Measurements from ENCODE around the gene OCA2.

Gene OCA2

GRCh38 chr15:27813139-27813538 is 286.0 kb downstream of the OCA2 start:
- no peak for TF ChIP-seq CTCF (IDR thresholded peaks at IDR 0.05; ENCODE audit: low read depth, low read length, missing control alignments)
- DNase-seq (ENCODE audit: extremely low read depth, low read depth): no peak
- no peak overlapping the region for H3K4me3 ChIP-seq (replicated peaks; ENCODE audit: low read depth, low read length)

- no peak for TF ChIP-seq CTCF (IDR thresholded peaks at IDR 0.05; ENCODE audit: low read depth, low read length, missing control alignments)
- DNase-seq (ENCODE audit: extremely low read depth, low read depth): no peak
- no peak overlapping the region for H3K4me3 ChIP-seq (replicated peaks; ENCODE audit: low read depth, low read length)
Measured at GRCh38 chr15:27808182-27808581, 290.9 kb downstream of the OCA2 start.

GRCh38 chr15:27807335-27807734 is 291.8 kb downstream of the OCA2 start:
- DNase-seq (ENCODE audit: extremely low read depth, low read depth): no peak
- TF ChIP-seq CTCF (IDR thresholded peaks at IDR 0.05; ENCODE audit: low read depth, low read length, missing control alignments): no peak

GRCh38 chr15:27806396-27806795 is 292.7 kb downstream of the OCA2 start:
- no peak for TF ChIP-seq CTCF (IDR thresholded peaks at IDR 0.05; ENCODE audit: low read depth, low read length, missing control alignments)
- no peak overlapping the region for H3K4me3 ChIP-seq (replicated peaks; ENCODE audit: low read depth, low read length)
- DNase-seq (ENCODE audit: extremely low read depth, low read depth): no peak

More at GRCh38 chr15:27807335-27807734, 291.8 kb downstream of the OCA2 start:
- no peak overlapping the region for H3K4me3 ChIP-seq (replicated peaks; ENCODE audit: low read depth, low read length)

GRCh38 chr15:27805261-27806220 is 293.6 kb downstream of the OCA2 start:
- DNase-seq (ENCODE audit: extremely low read depth, low read depth): no peak
- H3K4me3 ChIP-seq (replicated peaks; ENCODE audit: low read depth, low read length): no peak overlapping the region
- no peak for TF ChIP-seq CTCF (IDR thresholded peaks at IDR 0.05; ENCODE audit: low read depth, low read length, missing control alignments)

GRCh38 chr15:27804569-27805260 is 294.4 kb downstream of the OCA2 start:
- H3K4me3 ChIP-seq (replicated peaks; ENCODE audit: low read depth, low read length): no peak overlapping the region
- DNase-seq (ENCODE audit: extremely low read depth, low read depth): no peak
- TF ChIP-seq CTCF (IDR thresholded peaks at IDR 0.05; ENCODE audit: low read depth, low read length, missing control alignments): no peak

Data from HFF-Myc (cell line).